Sigmoid colon (tissue), 4 donors: ENCODE results near the gene HDAC7.

Experiments
- CTCF ChIP-seq, 4 experiments: fragments of 450-650 bp in 3 of 4; fragments of 200-600 bp in 1 of 4; IDR thresholded peaks; one replicate each; pipeline ENCODE4 v1.5.1; 2016 to 2019; ENCODE audit warnings: antibody characterized with exemption in 4 of 4, mild to moderate bottlenecking in 3 of 4, moderate library complexity in 2 of 4
- EP300 ChIP-seq, 4 donors: sonication (generic); formaldehyde crosslinking; IDR thresholded peaks; one replicate each; pipeline ENCODE4 v1.6.1; 2017; ENCODE audit warnings: antibody characterized with exemption in 4 of 4
- POLR2A ChIP-seq, 2 donors: fragments of 450-650 bp; IDR thresholded peaks; one replicate each; pipeline ENCODE4 v1.6.1; 2016; ENCODE audit warnings: antibody characterized with exemption in 2 of 2, mild to moderate bottlenecking in 2 of 2, moderate library complexity in 2 of 2
- POLR2AphosphoS5 ChIP-seq, 4 donors: sonication (generic); formaldehyde crosslinking; IDR thresholded peaks; one replicate each; pipeline ENCODE4 v1.6.1; 2017; ENCODE audit warnings: antibody characterized with exemption in 4 of 4

GRCh38 chr12:47746073-47746472, 73.6 kb downstream of the HDAC7 start:
- no peak for TF ChIP-seq POLR2A (IDR thresholded peaks at IDR 0.05)
- TF ChIP-seq CTCF (IDR thresholded peaks at IDR 0.05) = no peak
- no peak for TF ChIP-seq POLR2AphosphoS5 (IDR thresholded peaks at IDR 0.05)
- TF ChIP-seq EP300 (IDR thresholded peaks at IDR 0.05) = no peak
